Measurements from ENCODE around the gene CSRNP3.

The CSRNP3 gene

DNA sequence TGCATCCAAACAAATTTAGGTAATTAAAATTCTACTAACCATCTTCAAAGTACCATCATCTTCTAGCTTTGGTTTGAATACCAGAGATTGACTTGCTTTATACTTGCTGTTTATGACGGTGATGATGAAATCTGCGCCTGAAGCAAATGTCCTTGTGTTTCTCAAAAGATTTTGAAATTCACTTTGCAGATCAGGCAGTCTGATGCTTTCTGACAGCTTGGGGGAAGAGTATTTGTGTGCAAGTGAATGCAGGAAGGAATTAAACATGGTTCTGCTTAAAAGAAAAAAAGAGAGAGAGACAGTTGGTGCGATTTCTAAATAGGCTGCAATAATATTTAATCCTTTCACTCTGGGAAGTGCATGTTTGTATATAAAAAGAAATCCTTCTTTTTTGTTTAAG lies 29.6 kb downstream of the CSRNP3 start:
- POLR2A ChIA-PET: no interaction called here
- DNase-seq (ENCODE audit: extremely low spot score): no peak
- CTCF ChIA-PET: no interaction called here
- TF ChIP-seq CTBP1 (IDR thresholded peaks at IDR 0.05; ENCODE audit: borderline replicate concordance): no peak
- TF ChIP-seq NFRKB (IDR thresholded peaks at IDR 0.05): no peak
- no peak for TF ChIP-seq SP1 (IDR thresholded peaks at IDR 0.05)
- no peak for TF ChIP-seq TARDBP (IDR thresholded peaks at IDR 0.05)
- TF ChIP-seq FOXK2 (IDR thresholded peaks at IDR 0.05): no peak
- TF ChIP-seq, protein P1, sequence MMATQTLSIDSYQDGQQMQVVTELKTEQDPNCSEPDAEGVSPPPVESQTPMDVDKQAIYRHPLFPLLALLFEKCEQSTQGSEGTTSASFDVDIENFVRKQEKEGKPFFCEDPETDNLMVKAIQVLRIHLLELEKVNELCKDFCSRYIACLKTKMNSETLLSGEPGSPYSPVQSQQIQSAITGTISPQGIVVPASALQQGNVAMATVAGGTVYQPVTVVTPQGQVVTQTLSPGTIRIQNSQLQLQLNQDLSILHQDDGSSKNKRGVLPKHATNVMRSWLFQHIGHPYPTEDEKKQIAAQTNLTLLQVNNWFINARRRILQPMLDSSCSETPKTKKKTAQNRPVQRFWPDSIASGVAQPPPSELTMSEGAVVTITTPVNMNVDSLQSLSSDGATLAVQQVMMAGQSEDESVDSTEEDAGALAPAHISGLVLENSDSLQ (IDR thresholded peaks at IDR 0.05): no peak
- TF ChIP-seq ZNF384 (IDR thresholded peaks at IDR 0.05): no peak
- no peak for TF ChIP-seq ELF4 (IDR thresholded peaks at IDR 0.05)
- no peak for TF ChIP-seq HDGF (IDR thresholded peaks at IDR 0.05; ENCODE audit: borderline replicate concordance)
- TF ChIP-seq FOXA1 (IDR thresholded peaks at IDR 0.05): no peak
- no peak for TF ChIP-seq L3MBTL2 (conservative IDR thresholded peaks at IDR 0.05)
- TF ChIP-seq LEF1 (IDR thresholded peaks at IDR 0.05; ENCODE audit: borderline replicate concordance): no peak

DNA sequence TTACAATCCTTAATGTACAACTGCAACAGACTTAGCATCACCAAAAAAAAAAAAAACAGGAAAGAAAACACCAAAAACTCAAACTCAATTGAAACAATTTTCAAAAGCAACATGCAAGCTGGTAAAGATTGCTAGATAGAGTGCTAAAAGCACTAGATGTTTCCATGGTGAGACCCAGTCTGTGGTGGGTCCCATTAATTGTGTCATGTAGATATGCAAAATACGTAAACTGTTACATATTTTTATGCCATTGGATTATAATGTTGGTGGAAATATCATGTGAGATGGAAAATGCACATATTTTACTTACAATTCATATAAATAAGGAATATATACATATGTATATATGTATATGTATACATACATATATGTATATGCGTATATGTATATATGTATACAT lies 30.5 kb downstream of the CSRNP3 start:
- TF ChIP-seq FOXM1 (IDR thresholded peaks at IDR 0.05; ENCODE audit: borderline replicate concordance): no peak
- no peak for TF ChIP-seq SUZ12 (IDR thresholded peaks at IDR 0.05)
- no peak for TF ChIP-seq LEF1 (IDR thresholded peaks at IDR 0.05; ENCODE audit: borderline replicate concordance)
- no peak for TF ChIP-seq ZNF384 (IDR thresholded peaks at IDR 0.05)
- TF ChIP-seq NFRKB (IDR thresholded peaks at IDR 0.05): no peak
- TF ChIP-seq SP1 (IDR thresholded peaks at IDR 0.05): no peak
- TF ChIP-seq BHLHE40 (IDR thresholded peaks at IDR 0.05; ENCODE audit: borderline replicate concordance): no peak
- no peak for TF ChIP-seq CTBP1 (IDR thresholded peaks at IDR 0.05; ENCODE audit: borderline replicate concordance)
- TF ChIP-seq FOXK2 (IDR thresholded peaks at IDR 0.05): no peak
- TF ChIP-seq ELF4 (IDR thresholded peaks at IDR 0.05): no peak
- no peak for TF ChIP-seq FOXA1 (IDR thresholded peaks at IDR 0.05)
- no peak for TF ChIP-seq HDGF (IDR thresholded peaks at IDR 0.05; ENCODE audit: borderline replicate concordance)
- TF ChIP-seq TARDBP (IDR thresholded peaks at IDR 0.05): no peak
- TF ChIP-seq, protein P1 (IDR thresholded peaks at IDR 0.05): no peak
- TF ChIP-seq ARNT (IDR thresholded peaks at IDR 0.05): no peak
- TF ChIP-seq L3MBTL2 (conservative IDR thresholded peaks at IDR 0.05): no peak
- ChIA-PET CTCF (no interaction called here), POLR2A (no interaction called here)
- no peak for DNase-seq (ENCODE audit: extremely low spot score)

DNA sequence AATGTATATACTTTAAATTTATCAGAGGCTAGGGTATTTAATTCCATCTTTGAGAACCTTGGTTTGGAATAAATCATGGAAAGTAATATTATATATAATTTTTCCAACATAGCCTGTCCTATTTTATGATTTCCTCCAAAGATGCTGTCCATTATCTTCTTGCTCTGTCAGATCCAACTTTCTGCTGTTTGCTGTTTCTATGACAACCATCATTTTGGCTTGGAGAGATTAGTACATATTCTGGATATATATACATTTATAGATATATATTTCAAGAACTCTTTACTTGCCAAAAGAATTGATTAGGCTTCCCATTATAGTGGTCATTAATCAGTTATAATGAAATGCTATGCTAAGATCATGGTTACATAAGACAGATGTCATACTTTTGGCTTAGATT lies 31.3 kb downstream of the CSRNP3 start:
- no peak for DNase-seq (ENCODE audit: extremely low spot score)
- POLR2A ChIA-PET: no interaction called here
- CTCF ChIA-PET: no interaction called here
- TF ChIP-seq CTBP1 (IDR thresholded peaks at IDR 0.05; ENCODE audit: borderline replicate concordance) (no peak), NFRKB (IDR thresholded peaks at IDR 0.05) (no peak), TARDBP (IDR thresholded peaks at IDR 0.05) (no peak), ZNF384 (IDR thresholded peaks at IDR 0.05) (no peak), SUZ12 (IDR thresholded peaks at IDR 0.05) (no peak), FOXA1 (IDR thresholded peaks at IDR 0.05) (no peak), SP1 (IDR thresholded peaks at IDR 0.05) (no peak), LEF1 (IDR thresholded peaks at IDR 0.05; ENCODE audit: borderline replicate concordance) (no peak), BHLHE40 (IDR thresholded peaks at IDR 0.05; ENCODE audit: borderline replicate concordance) (no peak), L3MBTL2 (conservative IDR thresholded peaks at IDR 0.05) (no peak), ARNT (IDR thresholded peaks at IDR 0.05) (no peak), ELF4 (IDR thresholded peaks at IDR 0.05) (no peak), FOXK2 (IDR thresholded peaks at IDR 0.05) (no peak), FOXM1 (IDR thresholded peaks at IDR 0.05; ENCODE audit: borderline replicate concordance) (no peak), HDGF (IDR thresholded peaks at IDR 0.05; ENCODE audit: borderline replicate concordance) (no peak)
- TF ChIP-seq, protein P1 (IDR thresholded peaks at IDR 0.05): no peak

DNA sequence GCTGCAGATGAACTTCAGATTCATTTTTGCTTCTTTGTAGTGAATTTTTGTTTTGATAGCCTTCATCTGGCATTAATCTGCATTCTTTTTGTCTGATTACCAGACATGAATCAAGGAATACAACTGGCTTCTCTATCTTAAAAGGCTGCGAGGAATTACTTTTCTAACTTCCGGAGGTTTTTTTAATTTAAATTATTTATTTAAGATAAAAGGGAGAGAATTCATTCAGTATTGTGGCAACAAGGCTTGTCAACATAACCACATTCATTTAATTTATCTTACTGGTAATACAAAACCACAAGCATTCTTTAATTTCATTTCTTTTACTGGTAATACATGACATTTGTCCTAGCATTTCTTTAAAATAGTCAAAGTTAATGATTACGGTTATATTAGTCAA lies 36.0 kb downstream of the CSRNP3 start:
- CTCF ChIA-PET: no interaction called here
- POLR2A ChIA-PET: no interaction called here
- no peak for DNase-seq (ENCODE audit: extremely low spot score)
- TF ChIP-seq SP1 (IDR thresholded peaks at IDR 0.05): no peak
- no peak for TF ChIP-seq L3MBTL2 (conservative IDR thresholded peaks at IDR 0.05)
- TF ChIP-seq ARNT (IDR thresholded peaks at IDR 0.05): no peak
- no peak for TF ChIP-seq ELF4 (IDR thresholded peaks at IDR 0.05)
- no peak for TF ChIP-seq LEF1 (IDR thresholded peaks at IDR 0.05; ENCODE audit: borderline replicate concordance)
- TF ChIP-seq, protein P1 (IDR thresholded peaks at IDR 0.05): no peak
- no peak for TF ChIP-seq NFRKB (IDR thresholded peaks at IDR 0.05)
- no peak for TF ChIP-seq TARDBP (IDR thresholded peaks at IDR 0.05)
- TF ChIP-seq BHLHE40 (IDR thresholded peaks at IDR 0.05; ENCODE audit: borderline replicate concordance): no peak
- TF ChIP-seq FOXK2 (IDR thresholded peaks at IDR 0.05): no peak
- no peak for TF ChIP-seq FOXA1 (IDR thresholded peaks at IDR 0.05)
- TF ChIP-seq ZNF384 (IDR thresholded peaks at IDR 0.05): no peak
- TF ChIP-seq HDGF (IDR thresholded peaks at IDR 0.05; ENCODE audit: borderline replicate concordance): no peak
- no peak for TF ChIP-seq FOXM1 (IDR thresholded peaks at IDR 0.05; ENCODE audit: borderline replicate concordance)
- TF ChIP-seq CTBP1 (IDR thresholded peaks at IDR 0.05; ENCODE audit: borderline replicate concordance): no peak
- TF ChIP-seq SUZ12 (IDR thresholded peaks at IDR 0.05): no peak

DNA sequence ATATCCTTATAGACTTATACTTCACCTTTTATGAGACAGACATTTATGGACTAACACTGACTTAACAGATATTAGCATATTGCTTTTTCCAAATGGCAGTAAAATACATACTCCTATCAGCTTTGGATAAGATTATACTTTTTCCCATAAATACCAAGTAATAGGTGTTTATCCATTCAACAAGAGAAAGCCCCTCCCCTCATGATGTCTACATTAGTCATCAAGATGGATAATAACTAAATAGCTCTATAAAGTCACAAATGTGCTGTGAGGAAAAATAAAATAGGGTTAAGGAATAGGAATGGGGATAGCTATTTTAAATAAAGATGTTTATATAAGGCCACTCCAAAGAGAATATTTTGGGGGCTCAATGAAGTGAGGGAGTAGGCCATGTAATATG lies 39.4 kb downstream of the CSRNP3 start:
- ChIA-PET CTCF (no interaction called here), POLR2A (no interaction called here)
- no peak for DNase-seq (ENCODE audit: extremely low spot score)
- TF ChIP-seq CTBP1 (IDR thresholded peaks at IDR 0.05; ENCODE audit: borderline replicate concordance) (no peak), L3MBTL2 (conservative IDR thresholded peaks at IDR 0.05) (no peak), HDGF (IDR thresholded peaks at IDR 0.05; ENCODE audit: borderline replicate concordance) (no peak), BHLHE40 (IDR thresholded peaks at IDR 0.05; ENCODE audit: borderline replicate concordance) (no peak), FOXA1 (IDR thresholded peaks at IDR 0.05) (no peak), SUZ12 (IDR thresholded peaks at IDR 0.05) (no peak), FOXK2 (IDR thresholded peaks at IDR 0.05) (no peak), NFRKB (IDR thresholded peaks at IDR 0.05) (no peak), ARNT (IDR thresholded peaks at IDR 0.05) (no peak), ZNF384 (IDR thresholded peaks at IDR 0.05) (no peak), LEF1 (IDR thresholded peaks at IDR 0.05; ENCODE audit: borderline replicate concordance) (no peak), SP1 (IDR thresholded peaks at IDR 0.05) (no peak), FOXM1 (IDR thresholded peaks at IDR 0.05; ENCODE audit: borderline replicate concordance) (no peak), ELF4 (IDR thresholded peaks at IDR 0.05) (no peak), TARDBP (IDR thresholded peaks at IDR 0.05) (no peak)
- TF ChIP-seq, protein P1 (IDR thresholded peaks at IDR 0.05): no peak

Measured in HEK293T (cell line).